NCI-H526 treated with DMSO at 0.1 percent for 48 hours (cell line): ENCODE results near the gene RPL37A.

Source experiments
- DNase-seq: peaks from one replicate; lab custom pipeline; 2025; lab: John Stamatoyannopoulos, UW

The RPL37A gene

DNA sequence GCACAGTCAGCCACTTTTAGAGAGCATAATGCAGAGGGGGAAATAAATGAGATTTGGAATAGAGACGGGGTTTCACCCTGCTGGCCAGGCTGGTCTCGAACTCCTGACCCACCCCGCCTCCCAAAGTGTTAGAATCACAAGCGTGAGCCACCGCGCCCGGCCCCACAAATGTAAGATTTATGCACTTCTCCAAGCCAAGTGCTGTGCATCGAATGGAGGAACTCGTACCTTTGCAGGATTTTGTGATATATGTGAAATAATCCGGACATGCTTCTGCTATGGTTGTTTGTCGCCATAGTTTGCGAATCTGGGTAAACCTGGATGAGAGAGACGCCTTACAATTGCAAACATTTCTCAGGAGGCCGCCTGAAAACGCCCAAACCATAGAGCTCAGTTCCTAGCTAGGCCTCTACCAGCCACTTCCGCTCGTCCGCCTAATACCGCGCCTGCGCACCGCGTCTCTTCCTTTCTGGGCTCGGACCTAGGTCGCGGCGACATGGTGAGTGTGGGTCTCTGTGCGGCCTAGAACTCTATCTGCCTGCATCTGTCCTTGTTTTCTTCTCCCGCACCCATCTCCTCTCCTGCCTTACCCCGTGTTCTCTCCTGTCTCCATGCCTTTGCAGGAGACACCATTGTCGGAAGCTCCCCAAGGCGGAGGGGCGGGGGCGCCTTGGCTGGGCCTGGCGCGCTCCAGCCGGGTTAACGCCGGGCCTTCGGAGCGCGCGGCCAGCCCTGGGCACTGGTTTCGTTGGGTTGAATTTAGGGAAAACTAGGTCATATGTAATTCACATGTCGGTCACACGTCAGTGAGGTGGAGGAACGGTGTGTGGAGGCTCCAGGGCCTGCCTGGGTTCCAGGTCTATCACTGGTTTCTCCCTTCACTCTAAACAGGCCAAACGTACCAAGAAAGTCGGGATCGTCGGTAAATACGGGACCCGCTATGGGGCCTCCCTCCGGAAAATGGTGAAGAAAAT lies at the start of gene RPL37A:
TSS of gene RPL37A (plus strand) at position 466 of the 974 bp plus-strand sequence. CDS start at position 497, 31 bp downstream.
- peak; percentile 88 for DNase-seq

DNA sequence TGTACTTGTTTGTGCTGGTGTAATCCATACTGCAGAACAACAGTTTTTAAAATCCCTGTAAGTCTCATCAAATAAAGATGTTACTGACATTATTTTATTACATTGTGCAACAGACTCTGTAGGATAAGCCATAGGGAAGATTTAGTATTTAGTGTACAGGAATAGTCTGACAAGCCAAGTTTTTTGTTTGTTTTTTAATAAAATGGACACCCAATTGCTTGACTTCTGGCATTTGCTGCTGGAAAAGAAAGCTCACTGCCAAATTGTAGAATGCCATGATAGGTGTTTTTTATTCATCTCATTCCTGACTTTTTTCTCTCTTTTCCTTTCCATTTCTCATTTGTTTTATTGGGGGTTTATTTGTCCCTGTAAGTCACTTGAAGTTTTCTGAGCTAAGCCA lies 48.3 kb upstream of the RPL37A start:
- no peak for DNase-seq

DNA sequence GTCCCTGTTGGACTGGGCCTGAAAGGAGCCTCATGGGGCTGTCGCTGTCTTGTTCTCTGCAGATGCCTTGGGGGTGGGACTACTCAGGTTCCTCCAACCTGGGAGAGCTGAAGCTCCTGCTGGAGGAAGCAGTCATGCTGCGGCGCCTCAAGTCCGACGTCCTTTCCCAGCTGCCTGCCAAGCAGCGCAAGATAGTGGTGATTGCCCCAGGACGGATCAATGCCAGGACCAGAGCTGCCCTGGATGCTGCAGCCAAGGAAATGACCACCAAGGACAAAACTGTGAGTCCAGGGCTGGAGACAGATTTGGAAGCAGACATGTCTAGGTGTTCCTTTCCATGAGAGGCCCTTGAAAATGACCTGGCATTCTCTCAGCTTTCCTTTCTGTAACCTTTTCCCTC lies 47.9 kb upstream of the RPL37A start:
- no peak for DNase-seq

DNA sequence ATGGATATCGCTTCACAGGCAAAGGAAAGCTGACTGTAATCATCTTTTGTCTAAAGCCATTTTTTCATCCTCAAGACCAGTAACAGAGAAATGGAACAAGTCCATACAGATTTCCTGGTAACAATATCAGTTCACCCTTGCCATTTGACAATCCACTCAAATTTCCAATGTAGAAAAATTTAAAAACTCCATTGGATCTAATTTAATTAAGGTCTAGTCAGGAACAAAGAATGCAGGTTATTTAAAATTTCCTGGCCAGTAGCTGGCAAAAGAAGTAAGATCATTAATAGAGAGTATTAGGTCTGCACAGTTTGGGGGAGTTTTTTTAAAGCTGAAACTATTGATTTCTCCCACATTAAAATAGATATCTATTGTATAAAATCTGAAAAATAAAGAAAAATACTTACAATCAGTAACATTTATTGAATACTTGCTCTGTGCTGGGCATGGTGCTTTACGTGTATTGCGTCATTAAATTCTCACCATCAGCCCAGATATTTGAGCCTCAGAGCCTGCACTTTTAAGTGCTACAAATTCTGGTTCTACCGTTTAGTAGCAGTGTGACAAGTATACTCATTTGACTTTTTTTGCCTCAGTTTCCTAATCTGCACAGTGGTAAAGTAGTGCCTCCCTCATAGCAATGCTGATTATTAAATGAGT lies 44.6 kb upstream of the RPL37A start:
- DNase-seq: no peak

DNA sequence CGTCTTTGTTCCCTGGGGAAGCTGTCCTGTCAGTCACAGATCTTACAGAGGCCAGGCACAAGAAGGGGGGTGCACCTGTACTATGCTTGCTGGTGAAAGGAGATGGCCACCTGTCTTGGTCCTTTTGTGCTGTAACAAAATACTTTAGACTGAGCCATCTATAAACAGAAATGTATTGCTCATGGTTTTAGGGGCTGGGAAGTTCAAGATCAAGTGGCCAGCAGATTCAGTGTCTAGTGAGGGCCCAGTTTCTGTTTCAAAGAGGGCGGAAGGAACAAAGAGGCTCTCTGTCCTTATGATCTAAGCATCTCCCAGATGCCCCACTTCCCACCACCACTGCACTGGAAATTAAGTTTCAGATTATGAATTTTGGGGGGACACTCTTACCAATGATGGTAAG lies 35.5 kb upstream of the RPL37A start:
- DNase-seq: no peak

DNA sequence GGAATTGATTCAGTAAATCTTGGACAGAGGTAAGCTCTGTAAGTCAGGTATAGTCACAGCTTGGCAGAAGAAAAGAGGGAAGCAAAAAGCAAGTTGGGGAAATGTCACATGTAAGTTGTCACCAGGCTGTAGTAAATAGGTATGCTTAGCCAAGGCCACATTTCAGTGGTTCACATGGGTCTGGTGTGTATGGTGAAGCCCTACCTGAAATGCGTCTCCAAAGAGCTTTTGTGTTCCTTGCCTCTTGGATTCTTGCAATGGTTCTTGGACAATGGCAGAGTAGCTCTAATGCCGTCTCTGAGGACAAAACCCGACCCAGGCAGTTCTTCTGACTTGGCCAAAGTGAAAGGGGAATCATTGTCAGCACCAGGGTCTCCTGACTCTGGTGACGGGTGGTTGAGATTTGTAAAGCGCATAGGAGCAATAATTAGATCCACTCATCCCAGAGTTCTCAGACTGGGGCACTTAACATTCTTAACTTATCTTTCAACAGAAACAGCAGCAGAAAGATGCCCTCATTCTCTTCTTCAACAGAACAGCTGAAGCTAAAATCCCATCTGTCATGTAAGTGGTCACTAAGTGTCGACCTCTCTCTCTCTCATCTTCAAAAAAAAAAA lies 34.4 kb upstream of the RPL37A start:
- DNase-seq: no peak

DNA sequence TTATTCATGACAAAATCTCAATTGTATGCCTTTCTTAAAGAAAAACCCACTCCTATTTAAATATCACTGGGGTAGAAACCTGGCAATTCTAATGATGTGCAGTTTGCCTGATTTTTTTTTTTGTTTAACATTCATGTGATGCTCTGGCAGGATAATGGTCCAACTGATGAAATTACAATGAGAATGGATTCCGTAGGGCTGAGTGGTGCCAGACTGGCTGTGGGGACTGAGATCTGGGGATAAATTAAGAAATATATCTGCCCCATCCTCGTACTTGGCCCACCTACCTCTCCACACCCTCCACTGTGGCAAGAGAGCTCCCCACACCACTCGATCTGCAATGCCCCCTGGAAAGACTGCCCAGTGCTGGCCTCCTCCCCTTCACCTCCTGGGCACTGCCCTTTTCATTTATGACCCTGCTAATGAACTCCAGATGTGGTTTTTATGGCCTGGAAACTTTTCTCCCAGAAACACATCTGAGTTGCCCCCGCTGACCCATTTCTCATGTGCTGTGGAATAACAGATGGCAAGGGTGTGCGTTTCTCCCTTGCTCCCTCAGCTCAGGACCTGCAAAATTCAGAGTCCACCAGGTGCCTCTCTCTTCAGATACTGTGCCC lies 33.0 kb upstream of the RPL37A start:
- no peak for DNase-seq

DNA sequence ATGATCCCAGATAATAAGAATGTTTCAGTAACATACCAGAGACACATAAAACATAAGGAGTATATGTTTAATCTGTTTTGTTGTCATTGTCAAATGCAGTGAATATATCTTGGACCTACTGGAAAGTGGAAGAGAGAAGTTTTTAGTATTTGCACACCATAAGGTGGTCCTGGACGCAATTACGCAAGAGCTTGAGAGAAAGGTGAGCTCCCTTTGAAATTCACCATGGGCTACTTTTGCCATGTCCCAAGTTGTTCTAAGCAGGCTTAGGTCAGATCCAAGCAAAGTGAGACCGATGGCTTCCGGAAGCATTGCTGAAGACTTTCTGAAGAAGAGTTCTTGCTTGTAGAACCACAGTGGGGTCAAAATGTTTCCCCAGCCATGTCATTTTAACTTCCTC lies 30.8 kb upstream of the RPL37A start:
- no peak for DNase-seq

DNA sequence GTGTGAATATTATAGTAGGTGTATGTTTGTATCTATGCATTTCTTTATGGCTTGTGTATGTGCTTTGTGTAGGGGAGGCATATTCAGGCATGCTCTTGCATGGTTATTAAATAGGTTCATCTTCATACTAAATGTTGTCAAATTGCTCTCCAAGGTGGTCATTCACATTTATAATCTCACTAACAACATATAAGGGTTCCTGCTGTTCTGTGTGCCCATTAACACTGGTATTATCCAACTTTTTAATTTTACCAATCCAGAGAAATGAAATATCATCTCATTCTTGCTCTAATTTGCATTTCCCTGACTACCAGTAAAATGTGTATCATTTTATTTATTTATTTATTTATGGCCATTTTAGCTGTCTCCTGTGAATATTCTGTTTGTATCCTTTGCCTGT lies 29.0 kb upstream of the RPL37A start:
- DNase-seq: no peak

DNA sequence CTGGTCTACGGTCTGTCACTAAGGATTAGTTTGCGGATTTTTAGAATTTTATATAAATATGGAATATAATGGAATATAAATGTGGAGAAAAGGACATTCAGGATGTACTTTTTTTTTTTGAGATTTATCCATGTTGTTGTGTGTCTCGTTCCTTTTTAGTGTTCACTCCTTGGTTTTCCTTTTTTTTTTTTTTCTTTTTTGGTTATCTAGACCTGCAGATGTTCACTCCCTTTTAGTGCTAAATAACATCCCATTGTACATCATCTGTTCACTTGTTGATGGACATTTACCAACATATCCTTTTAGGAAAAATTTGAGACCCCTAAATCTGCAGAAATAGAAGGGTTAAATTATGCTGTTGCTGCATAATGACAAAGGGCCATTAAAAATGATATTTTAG lies 25.5 kb upstream of the RPL37A start:
- no peak for DNase-seq

DNA sequence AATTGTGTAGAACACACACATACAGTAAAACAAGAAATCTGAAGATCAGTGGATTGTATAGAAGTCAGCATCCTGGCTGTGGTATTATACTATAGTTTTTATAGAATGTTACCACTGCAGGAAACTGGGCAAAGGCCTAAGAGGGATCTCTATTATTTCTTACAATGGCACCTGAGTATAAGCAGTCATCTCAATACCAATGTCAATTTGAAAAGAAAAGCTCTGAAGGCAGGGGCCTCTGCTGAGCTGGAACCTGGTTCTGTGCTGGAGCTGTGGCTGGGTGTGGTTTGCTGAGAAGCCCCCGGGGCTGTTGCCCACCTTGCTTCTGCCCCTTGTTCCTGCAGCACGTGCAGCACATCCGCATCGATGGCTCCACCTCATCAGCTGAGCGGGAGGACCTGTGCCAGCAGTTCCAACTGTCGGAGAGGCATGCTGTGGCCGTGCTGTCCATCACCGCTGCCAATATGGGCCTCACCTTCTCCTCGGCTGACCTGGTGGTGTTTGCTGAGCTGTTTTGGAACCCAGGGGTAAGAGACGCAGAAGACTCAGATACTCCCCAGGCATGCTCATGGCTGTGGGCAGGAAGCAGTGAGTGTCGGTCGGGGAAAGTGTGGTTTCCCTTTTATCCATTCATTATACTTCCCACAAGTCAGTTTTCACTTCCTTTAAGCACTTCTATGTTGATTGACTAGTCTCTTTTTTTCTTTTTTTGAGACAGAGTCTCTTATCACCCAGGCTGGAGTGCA lies 23.5 kb upstream of the RPL37A start:
- no peak for DNase-seq

DNA sequence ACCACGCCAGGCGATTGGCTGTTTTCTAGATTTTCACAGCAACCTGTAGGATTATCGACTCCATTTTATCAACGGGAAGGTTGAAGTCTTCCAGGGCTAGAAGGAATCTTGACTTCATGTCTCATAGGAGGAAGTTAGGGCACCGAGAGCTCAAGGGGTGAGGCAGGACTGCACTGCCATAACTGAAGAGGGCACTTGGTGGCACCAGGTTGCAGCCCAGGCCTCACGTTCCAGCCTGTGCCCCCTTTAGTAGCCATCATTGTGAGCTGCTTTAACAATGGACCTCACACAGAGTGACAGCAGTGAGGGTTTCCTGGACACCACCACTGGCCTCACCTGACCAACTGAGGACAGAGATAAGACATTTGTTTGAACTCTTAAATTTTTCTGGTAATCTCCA lies 22.9 kb upstream of the RPL37A start:
- no peak for DNase-seq

DNA sequence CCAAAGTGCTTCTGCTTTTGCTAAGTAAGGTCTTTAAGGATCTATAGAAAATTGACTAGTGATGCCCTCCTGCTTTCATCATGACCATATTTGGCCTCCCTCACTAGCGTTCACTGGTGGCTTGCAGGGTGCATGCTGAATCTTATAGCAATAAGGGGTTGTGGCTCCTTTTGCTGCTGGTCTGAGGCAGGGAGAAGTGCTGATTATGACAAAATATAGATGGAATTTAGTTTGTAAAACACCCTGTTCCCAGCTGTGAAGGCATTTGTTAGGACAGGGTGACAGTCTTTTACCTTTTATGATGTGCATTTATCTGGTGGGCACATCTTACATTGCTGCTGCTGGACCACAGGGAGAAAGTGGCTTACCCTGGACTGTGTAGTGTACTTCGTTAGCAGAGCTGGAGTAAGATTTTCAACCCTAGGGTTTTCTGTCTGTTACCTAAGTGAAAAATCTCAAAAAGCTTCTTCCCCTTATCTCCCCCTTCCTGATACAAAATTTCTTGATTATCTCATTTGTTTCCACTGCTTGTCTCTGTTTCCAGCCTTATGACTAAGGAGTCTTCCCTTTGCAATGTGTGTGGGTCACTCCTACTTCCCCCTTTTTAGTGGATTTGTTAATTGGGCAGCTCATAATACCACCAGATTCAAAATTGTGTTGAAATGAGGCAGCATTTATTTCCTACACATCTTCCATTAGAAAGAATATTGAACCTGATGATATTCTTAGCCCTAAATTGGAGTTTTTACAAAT lies 21.2 kb upstream of the RPL37A start:
- no peak for DNase-seq

DNA sequence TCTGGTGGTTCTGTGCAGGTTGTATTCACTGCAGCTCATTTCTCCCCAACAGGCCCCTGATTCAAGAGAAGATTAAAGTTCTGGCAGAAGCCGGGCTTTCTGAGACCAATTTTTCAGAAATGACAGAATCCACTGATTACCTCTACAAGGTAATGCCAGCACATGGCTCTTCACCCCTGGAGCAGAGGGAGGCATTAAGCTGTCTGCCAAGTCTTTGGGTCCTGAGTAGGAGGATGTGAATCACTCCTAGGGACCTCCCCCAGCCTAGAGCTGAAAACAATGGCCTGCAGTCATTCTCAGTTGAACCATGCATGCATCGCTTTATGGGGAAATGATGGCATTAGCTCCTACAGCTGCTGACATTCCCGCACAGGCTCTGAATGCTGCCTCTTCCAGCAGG lies 20.5 kb upstream of the RPL37A start:
- no peak for DNase-seq

DNA sequence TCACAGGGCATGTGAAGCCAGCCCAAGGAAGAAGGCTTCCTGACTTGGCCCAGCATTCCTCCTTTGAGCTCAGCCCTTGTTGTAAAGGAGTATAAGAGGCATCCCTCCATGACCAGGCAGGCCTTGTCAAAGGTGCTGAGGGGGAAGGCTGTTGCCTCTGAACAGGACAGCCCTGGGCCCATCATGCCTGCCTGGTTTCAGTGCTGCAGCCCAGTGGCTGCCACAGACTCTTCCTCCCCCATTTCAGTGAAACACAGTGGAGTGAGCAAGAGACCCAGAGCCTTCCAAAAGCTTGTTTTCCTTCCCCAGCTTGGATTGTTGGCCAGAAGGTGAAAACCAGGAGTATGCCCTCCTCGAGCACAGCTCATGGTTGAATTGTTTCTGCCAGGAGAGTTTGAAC lies 19.9 kb upstream of the RPL37A start:
- DNase-seq: no peak

DNA sequence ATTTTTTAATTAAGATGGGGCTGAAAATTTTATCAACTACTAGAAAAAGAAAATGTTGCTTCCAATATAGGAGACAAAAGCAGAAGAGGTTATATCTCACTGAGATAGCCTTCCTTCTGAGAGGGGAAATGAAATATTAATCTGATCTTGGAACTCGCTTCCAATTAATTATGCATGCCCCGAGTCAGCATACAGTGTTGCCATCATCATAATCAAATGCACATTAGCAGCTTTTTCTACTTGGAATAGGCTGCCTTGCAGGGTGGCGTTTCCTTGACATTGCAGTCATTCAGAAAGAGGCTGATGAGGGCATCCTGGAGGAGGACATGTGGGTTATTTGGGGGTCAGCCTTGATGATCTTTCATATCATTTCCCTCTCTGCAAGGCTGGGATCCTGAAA lies 18.4 kb upstream of the RPL37A start:
- DNase-seq: no peak

DNA sequence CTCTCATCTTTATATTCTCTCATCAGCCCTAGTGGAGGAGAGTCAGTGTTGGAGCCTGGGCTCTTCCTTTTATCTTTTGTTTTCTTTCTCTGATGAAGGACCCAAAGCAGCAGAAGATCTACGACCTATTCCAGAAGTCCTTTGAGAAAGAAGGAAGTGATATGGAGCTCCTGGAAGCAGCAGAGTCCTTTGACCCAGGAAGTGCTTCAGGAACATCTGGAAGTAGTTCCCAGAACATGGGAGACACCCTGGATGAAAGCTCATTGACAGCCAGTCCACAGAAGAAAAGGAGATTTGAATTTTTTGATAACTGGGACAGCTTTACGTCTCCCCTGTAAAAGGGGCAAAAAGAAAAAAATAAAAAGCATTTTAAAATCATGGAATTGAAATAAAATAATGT lies 16.0 kb upstream of the RPL37A start:
- DNase-seq: no peak

DNA sequence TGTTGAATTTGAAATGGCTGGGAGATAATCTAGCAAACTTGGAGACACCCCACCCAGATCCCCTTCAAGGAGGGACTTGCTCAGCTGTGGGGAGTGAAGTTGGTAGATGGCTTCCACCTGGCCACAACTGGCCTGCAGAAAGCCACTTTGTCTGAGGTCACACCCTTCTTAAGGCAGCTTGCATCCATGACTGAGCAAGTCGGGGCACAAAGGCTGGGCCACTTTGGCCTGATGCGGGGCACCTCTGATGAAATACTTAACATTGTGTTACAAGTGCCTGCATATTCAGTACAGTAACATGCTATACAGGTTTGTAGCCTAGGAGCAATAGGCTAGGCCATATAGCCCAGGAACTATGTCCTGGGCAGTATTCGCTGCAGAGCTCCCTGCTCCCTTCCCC lies 13.4 kb upstream of the RPL37A start:
- DNase-seq: no peak

DNA sequence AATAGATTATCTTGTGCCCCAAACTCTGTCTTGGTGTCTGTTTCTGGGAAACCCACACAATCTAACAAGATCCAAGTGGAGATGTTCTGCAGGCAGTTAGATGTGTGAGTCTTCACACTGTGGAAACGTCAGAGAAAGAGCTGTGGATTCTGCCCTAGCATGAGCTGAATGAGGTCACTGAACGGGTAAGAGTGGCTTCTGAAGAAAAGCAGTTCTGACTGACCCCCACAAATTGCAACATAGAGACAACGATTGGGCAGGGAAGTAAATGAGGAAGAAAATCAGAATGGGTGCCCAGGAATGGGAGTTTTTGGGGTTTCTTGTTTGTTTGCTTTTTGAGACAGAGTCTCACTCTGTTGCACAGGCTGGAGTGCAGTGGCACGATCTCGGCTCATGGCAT lies 12.9 kb upstream of the RPL37A start:
- no peak for DNase-seq

DNA sequence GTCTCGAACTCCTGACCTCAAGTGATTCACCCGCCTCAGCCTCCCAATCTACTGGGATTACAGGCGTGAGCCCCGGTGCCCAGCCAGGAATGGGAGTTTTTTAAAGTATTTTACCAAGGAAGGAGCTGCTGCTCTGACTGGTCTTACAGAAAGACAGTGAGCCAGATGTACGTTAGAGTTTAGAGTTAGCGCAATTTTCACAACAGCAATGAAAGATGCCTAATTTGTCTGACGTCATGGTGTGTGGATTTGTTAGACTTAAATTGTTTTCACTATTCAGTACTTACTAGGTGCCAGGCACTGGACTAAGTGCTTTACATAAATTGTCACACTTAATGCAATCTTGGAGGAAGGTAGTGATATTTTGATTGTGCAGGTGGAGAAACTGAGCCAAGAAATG lies 12.4 kb upstream of the RPL37A start:
- no peak for DNase-seq

DNA sequence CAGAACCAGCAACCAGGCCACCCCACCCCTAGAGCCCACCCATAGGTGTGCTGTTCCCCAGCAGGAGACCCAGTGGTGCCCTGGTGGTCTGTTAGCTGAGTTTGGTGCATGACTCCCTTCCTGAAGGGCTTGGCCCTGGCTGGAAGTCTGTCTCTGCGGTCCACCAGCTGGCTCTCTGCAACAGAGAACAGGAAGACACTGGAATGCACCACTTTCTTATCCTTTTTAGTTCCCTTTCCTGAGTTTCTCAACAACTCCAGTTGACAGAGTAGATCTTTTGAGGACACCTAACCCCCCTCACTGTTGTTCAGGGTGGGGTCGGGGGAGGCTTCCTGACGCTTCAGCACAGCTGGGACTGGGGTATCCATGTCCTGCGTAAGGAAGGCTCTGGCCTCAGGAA lies 11.9 kb upstream of the RPL37A start:
- DNase-seq: no peak
